ENCODE measurements around the gene STIP1. TPM values are rescaled to one million over a fixed set of nuclear protein-coding genes. Genes with fewer than 3 reads are reported as not detected.

Gene STIP1
- total and polyA plus RNA-seq, 2 donors (not counting 3 experiments of a cell fraction or from before 2014, with no cell fraction given) = 117 to 226 TPM

- DNase-seq (ENCODE audit: low read depth, low spot score) (no peak), FAIRE-seq (no peak)
- Histone ChIP-seq H3K9ac (replicated peaks; ENCODE audit: extremely low read depth, insufficient read depth, low read length) (no peak overlapping the region), H3K36me3 (ENCODE audit: control insufficient read depth in 2 of 2, extremely low read depth in 1 of 2, insufficient read depth in 2 of 2, low read length in 2 of 2) (peaks cover 0 to 6% of the 10 kb centered on the region in 2 experiments), H2AFZ (ENCODE audit: low read depth, low read length) (no peak overlapping the region), H3K27ac (ENCODE audit: insufficient read depth, low read depth, low read length) (no peak overlapping the region), H3K4me1 (ENCODE audit: control insufficient read depth, extremely low read depth, insufficient read depth, low read length) (peaks cover 5% of the 10 kb centered on the region), H3K79me2 (ENCODE audit: control insufficient read depth, insufficient read depth, low read length) (no peaks in the 10 kb centered on the region), H3K9me1 (replicated peaks; ENCODE audit: control insufficient read depth, extremely low read depth, insufficient read depth, low read length) (no peaks in the 10 kb centered on the region), H3K4me2 (ENCODE audit: insufficient read depth, low read length) (no peak overlapping the region), H3K27me3 (ENCODE audit: control insufficient read depth in 2 of 2, insufficient read depth in 2 of 2, low read length in 2 of 2) (no peaks in the 10 kb centered on the region), H4K20me1 (replicated peaks; ENCODE audit: control insufficient read depth, extremely low read depth, insufficient read depth, low read length) (no peaks in the 10 kb centered on the region), H3K4me3 (replicated peaks in 1 of 3; ENCODE audit: insufficient read depth in 1 of 3, low read depth in 1 of 3, low read length in 3 of 3) (no peak overlapping the region), H3K9me3 (replicated peaks; ENCODE audit: control insufficient read depth, insufficient read depth, low read length) (no peaks in the 10 kb centered on the region)
- dilution Hi-C loops (cut with MboI; ENCODE audit: extremely low pct_ligation_motif_present, low sequenced_read_pairs) = no loop called here
- TF ChIP-seq JUN (IDR thresholded peaks at IDR 0.05; ENCODE audit: borderline replicate concordance, insufficient read depth, insufficient read length, low read depth) (no peak), POLR2AphosphoS5 (IDR thresholded peaks at IDR 0.05; ENCODE audit: insufficient read depth, low read depth, low read length) (no peak), POLR2A (IDR thresholded peaks at IDR 0.05; ENCODE audit: low read depth, low read length) (no peak), EZH2 (IDR thresholded peaks at IDR 0.05; ENCODE audit: borderline replicate concordance, low read depth, low read length, severe bottlenecking) (no peak), FOS (IDR thresholded peaks at IDR 0.05; ENCODE audit: borderline replicate concordance, insufficient read depth, low read length) (no peak), GATA2 (IDR thresholded peaks at IDR 0.05; ENCODE audit: insufficient read depth, insufficient read length, low read depth, low read length) (no peak), MYC (IDR thresholded peaks at IDR 0.05; ENCODE audit: low read depth, low read length) (no peak)
- TF ChIP-seq, protein P1, sequence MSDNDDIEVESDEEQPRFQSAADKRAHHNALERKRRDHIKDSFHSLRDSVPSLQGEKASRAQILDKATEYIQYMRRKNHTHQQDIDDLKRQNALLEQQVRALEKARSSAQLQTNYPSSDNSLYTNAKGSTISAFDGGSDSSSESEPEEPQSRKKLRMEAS (IDR thresholded peaks at IDR 0.05; ENCODE audit: insufficient read depth, insufficient read length) = no peak
- TF ChIP-seq, protein P2, sequence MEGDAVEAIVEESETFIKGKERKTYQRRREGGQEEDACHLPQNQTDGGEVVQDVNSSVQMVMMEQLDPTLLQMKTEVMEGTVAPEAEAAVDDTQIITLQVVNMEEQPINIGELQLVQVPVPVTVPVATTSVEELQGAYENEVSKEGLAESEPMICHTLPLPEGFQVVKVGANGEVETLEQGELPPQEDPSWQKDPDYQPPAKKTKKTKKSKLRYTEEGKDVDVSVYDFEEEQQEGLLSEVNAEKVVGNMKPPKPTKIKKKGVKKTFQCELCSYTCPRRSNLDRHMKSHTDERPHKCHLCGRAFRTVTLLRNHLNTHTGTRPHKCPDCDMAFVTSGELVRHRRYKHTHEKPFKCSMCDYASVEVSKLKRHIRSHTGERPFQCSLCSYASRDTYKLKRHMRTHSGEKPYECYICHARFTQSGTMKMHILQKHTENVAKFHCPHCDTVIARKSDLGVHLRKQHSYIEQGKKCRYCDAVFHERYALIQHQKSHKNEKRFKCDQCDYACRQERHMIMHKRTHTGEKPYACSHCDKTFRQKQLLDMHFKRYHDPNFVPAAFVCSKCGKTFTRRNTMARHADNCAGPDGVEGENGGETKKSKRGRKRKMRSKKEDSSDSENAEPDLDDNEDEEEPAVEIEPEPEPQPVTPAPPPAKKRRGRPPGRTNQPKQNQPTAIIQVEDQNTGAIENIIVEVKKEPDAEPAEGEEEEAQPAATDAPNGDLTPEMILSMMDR (IDR thresholded peaks at IDR 0.05; ENCODE audit: extremely low read depth in 1 of 2, insufficient read depth in 1 of 2, low read depth in 1 of 2, low read length in 2 of 2) = no peak
- ChIA-PET CTCF (interaction anchor here (1.4 kb wide), 1 partner anchor 35 kb away, joined by 3 read pairs; the partner anchor contains the start of gene STIP1), POLR2A (no interaction called here)
- intact Hi-C loops (cut with micrococcal nuclease) = no loop called here
- no TSS peak for BruUV-seq (replicated peaks)
Measured at GRCh38 chr11:64220798-64221197, 34.8 kb downstream of the STIP1 start.
